Measurements from ENCODE around the gene GIMD1.

The GIMD1 gene

DNA sequence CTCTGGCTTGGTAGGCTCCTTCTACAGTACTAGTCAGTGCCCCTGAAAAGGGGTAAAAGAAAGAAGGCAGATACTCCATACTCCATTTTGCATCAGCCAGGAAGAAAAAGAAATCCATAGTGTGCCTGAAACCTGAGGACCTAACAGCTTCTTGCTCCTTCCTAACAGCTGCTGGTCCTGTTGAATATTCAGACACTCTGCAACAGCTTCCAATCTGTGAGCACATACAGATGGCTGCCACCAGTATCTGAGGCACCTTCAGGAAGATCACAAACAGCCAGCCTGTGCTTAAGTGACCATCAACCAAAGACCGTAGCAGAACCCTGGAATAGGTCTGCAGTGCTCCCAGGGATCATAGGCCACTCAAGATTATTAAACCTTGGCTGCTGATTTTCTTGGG lies 4.3 kb downstream of the GIMD1 start:
- H3K27me3 ChIP-seq (replicated peaks; ENCODE audit: insufficient read depth, low read length), result no peaks in the 10 kb centered on the region
- H3K4me3 ChIP-seq (ENCODE audit: low read length), result no peak overlapping the region
- H4K20me1 ChIP-seq (ENCODE audit: insufficient read depth, low read length), result no peaks in the 10 kb centered on the region
- H3K9me3 ChIP-seq (replicated peaks; ENCODE audit: insufficient read depth, low read length), result no peaks in the 10 kb centered on the region
- H3K79me2 ChIP-seq (ENCODE audit: low read length), result no peaks in the 10 kb centered on the region
- DNase-seq, result no peak
- H3K9me2 ChIP-seq (replicated peaks; ENCODE audit: insufficient read depth, low read length), result no peaks in the 10 kb centered on the region
- H3F3A ChIP-seq (ENCODE audit: insufficient read depth, low read length), result no peaks in the 10 kb centered on the region
- H3K9ac ChIP-seq (ENCODE audit: low read length), result no peak overlapping the region
- H3K36me3 ChIP-seq (replicated peaks; ENCODE audit: insufficient read depth, low read length), result no peaks in the 10 kb centered on the region
- H3K27ac ChIP-seq (ENCODE audit: low read length), result no peak overlapping the region
- TF ChIP-seq, protein P1, sequence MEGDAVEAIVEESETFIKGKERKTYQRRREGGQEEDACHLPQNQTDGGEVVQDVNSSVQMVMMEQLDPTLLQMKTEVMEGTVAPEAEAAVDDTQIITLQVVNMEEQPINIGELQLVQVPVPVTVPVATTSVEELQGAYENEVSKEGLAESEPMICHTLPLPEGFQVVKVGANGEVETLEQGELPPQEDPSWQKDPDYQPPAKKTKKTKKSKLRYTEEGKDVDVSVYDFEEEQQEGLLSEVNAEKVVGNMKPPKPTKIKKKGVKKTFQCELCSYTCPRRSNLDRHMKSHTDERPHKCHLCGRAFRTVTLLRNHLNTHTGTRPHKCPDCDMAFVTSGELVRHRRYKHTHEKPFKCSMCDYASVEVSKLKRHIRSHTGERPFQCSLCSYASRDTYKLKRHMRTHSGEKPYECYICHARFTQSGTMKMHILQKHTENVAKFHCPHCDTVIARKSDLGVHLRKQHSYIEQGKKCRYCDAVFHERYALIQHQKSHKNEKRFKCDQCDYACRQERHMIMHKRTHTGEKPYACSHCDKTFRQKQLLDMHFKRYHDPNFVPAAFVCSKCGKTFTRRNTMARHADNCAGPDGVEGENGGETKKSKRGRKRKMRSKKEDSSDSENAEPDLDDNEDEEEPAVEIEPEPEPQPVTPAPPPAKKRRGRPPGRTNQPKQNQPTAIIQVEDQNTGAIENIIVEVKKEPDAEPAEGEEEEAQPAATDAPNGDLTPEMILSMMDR (IDR thresholded peaks at IDR 0.05; ENCODE audit: low read length), result no peak
- TF ChIP-seq EZH2 (optimal IDR thresholded peaks at IDR 0.05; ENCODE audit: low read depth, low read length), result no peak
- no peak for TF ChIP-seq EZH2phosphoT487 (IDR thresholded peaks at IDR 0.05; ENCODE audit: low read length)
- no peak overlapping the region for H3K4me2 ChIP-seq (ENCODE audit: low read depth, low read length)
- H3K4me1 ChIP-seq (ENCODE audit: low read length), result no peaks in the 10 kb centered on the region
- H2AFZ ChIP-seq (ENCODE audit: low read length), result no peak overlapping the region

DNA sequence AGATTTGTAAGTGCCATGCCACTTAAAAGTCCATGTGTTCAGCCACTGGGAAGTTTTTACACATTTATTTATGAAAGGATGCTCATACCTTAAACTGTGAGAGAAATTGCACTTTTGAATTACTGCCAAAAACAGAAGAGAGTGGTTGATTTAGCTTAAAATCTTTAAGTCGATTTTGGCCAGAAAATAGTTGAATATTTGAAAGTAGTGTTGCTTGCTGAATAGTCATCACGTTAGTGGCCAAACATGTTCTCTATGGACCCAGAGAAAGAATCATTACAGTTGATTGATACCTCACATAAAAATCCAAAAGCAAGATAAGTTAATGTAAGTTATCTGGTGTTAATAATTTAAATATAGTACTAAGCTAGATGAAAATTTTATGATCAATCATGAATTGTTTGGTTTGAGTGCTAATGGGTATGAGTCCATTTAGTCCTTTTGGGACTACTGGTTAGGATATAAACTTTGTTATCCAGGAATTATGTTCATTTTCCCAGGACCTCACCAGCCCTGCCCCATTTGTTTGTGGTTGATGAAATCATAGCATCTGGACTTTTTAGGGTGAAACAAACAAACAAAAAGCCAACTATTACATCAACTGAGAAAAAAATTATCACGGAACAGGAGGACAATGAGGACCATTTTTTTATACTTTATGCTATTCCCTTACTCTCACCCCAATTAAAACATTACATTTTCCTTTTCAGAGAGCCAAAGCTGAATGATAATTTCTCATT lies 6.3 kb downstream of the GIMD1 start:
- Histone ChIP-seq H3K4me3 (ENCODE audit: low read length) (no peak overlapping the region), H4K20me1 (ENCODE audit: insufficient read depth, low read length) (no peaks in the 10 kb centered on the region), H3K4me2 (ENCODE audit: low read depth, low read length) (no peak overlapping the region), H3K79me2 (ENCODE audit: low read length) (no peaks in the 10 kb centered on the region), H3K4me1 (ENCODE audit: low read length) (no peaks in the 10 kb centered on the region), H3K9me3 (replicated peaks; ENCODE audit: insufficient read depth, low read length) (no peaks in the 10 kb centered on the region), H3F3A (ENCODE audit: insufficient read depth, low read length) (no peaks in the 10 kb centered on the region), H3K36me3 (replicated peaks; ENCODE audit: insufficient read depth, low read length) (no peaks in the 10 kb centered on the region), H2AFZ (ENCODE audit: low read length) (no peak overlapping the region), H3K27ac (ENCODE audit: low read length) (no peak overlapping the region), H3K9me2 (replicated peaks; ENCODE audit: insufficient read depth, low read length) (no peaks in the 10 kb centered on the region), H3K27me3 (replicated peaks; ENCODE audit: insufficient read depth, low read length) (no peaks in the 10 kb centered on the region), H3K9ac (ENCODE audit: low read length) (no peak overlapping the region)
- TF ChIP-seq EZH2phosphoT487 (IDR thresholded peaks at IDR 0.05; ENCODE audit: low read length), result no peak
- TF ChIP-seq, protein P1 (IDR thresholded peaks at IDR 0.05; ENCODE audit: low read length), result no peak
- no peak for TF ChIP-seq EZH2 (optimal IDR thresholded peaks at IDR 0.05; ENCODE audit: low read depth, low read length)
- no peak for DNase-seq

DNA sequence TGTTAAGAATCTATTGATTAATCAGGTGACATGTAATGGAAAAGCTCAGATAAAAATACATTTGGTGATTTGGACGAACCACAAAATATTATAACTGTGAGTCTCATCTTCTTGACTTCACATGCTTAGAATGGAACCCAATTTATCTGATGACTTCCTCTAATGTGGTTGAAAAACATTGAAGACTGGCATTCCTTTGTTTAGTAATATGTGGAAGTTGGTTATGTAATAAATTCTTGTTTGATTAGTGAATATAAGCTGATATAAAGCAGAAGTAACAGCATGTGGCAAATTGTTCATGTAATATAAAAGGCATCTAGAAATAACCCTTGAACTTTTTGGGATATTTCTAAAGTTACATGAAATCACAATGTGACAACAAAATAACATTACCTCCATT lies 9.7 kb downstream of the GIMD1 start:
- Histone ChIP-seq H3K9ac (ENCODE audit: low read length) (no peak overlapping the region), H3K4me3 (ENCODE audit: low read length) (no peak overlapping the region), H3K27me3 (replicated peaks; ENCODE audit: insufficient read depth, low read length) (no peaks in the 10 kb centered on the region), H3K36me3 (replicated peaks; ENCODE audit: insufficient read depth, low read length) (no peaks in the 10 kb centered on the region), H4K20me1 (ENCODE audit: insufficient read depth, low read length) (no peaks in the 10 kb centered on the region), H3K9me2 (replicated peaks; ENCODE audit: insufficient read depth, low read length) (no peaks in the 10 kb centered on the region), H3K27ac (ENCODE audit: low read length) (no peak overlapping the region), H3F3A (ENCODE audit: insufficient read depth, low read length) (no peaks in the 10 kb centered on the region), H2AFZ (ENCODE audit: low read length) (no peak overlapping the region), H3K9me3 (replicated peaks; ENCODE audit: insufficient read depth, low read length) (no peaks in the 10 kb centered on the region), H3K79me2 (ENCODE audit: low read length) (no peaks in the 10 kb centered on the region), H3K4me2 (ENCODE audit: low read depth, low read length) (no peak overlapping the region), H3K4me1 (ENCODE audit: low read length) (no peaks in the 10 kb centered on the region)
- no peak for DNase-seq
- TF ChIP-seq, protein P1 (IDR thresholded peaks at IDR 0.05; ENCODE audit: low read length), result no peak
- TF ChIP-seq EZH2 (optimal IDR thresholded peaks at IDR 0.05; ENCODE audit: low read depth, low read length) (no peak), EZH2phosphoT487 (IDR thresholded peaks at IDR 0.05; ENCODE audit: low read length) (no peak)
